22Rv1 (cell line): ENCODE data around the gene TBC1D22A.

ENCODE experiments used
- H3K27ac ChIP-seq: fragments of 450-650 bp; 2 replicates; pipeline ENCODE4 v1.5.1; 2017
- ZFX ChIP-seq: fragments of 450-650 bp; IDR thresholded peaks from 2 replicates; pipeline ENCODE4 v1.6.1; 2017; ENCODE audit warnings: antibody characterized with exemption, borderline replicate concordance
- TF ChIP-seq, protein P1 (sequence below): fragments of 450-650 bp; IDR thresholded peaks from 2 replicates; pipeline ENCODE4 v1.5.1; 2017; ENCODE audit warnings: mild to moderate bottlenecking

Gene TBC1D22A

DNA sequence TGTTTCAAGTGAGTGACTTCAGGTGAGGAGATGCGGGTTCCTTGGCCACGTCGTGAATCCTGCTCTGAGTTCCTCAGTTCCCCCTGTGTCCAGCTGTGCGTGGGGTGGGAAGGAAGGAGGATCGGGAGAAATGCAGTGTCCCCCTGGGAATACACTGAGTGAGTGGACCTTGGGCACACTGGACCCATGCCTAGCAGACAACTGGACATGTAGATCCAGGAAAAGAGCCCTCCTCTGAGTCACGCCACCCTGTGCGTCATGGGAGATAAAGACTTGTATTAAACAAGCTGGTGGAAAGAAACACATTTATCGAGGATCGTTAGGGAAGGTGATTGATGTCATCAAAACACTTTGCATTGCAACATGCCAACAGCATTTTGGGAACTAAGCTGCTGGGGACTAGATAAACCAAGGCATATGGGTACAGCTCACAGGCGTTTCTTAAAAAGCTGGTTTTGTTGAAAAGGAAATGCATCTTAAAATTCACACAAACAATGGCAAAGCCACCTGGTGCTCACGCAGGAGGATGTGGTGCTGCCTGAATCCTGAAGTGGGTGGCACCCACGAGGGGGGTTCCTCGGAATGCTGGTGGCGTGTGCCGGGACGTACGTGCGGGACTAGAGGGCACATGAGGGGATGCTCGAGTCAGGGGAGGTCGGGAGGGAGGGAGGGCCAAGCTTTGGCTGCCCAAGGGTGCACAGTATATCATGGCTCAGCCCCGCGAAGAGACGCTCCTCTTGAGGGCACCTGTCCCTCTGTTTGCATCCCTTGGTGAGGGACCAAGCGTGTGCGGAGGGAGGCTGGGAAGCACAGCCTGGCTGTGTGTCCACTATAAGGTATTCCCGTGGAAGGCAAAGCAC is 303.5 kb downstream of the TBC1D22A start:
- TF ChIP-seq ZFX, result no peak
- TF ChIP-seq, protein P1, sequence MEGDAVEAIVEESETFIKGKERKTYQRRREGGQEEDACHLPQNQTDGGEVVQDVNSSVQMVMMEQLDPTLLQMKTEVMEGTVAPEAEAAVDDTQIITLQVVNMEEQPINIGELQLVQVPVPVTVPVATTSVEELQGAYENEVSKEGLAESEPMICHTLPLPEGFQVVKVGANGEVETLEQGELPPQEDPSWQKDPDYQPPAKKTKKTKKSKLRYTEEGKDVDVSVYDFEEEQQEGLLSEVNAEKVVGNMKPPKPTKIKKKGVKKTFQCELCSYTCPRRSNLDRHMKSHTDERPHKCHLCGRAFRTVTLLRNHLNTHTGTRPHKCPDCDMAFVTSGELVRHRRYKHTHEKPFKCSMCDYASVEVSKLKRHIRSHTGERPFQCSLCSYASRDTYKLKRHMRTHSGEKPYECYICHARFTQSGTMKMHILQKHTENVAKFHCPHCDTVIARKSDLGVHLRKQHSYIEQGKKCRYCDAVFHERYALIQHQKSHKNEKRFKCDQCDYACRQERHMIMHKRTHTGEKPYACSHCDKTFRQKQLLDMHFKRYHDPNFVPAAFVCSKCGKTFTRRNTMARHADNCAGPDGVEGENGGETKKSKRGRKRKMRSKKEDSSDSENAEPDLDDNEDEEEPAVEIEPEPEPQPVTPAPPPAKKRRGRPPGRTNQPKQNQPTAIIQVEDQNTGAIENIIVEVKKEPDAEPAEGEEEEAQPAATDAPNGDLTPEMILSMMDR, result no peak
- no peak overlapping the region for H3K27ac ChIP-seq

DNA sequence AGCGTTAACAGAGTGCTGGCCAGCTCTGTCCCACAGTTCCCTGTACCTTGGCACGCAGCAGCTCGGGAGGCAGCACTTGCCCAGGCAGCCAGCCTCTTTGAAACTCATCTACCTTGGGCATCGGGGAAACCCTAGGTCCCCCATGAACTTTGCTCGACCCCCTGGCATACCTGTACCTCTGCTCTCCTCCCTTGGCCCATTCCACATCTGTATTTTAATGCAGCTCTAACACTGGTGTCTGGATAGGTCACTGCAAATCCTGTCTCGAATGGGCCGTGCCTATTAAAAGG is 304.1 kb downstream of the TBC1D22A start:
- H3K27ac ChIP-seq, result no peak overlapping the region
- TF ChIP-seq, protein P1, result no peak
- no peak for TF ChIP-seq ZFX

DNA sequence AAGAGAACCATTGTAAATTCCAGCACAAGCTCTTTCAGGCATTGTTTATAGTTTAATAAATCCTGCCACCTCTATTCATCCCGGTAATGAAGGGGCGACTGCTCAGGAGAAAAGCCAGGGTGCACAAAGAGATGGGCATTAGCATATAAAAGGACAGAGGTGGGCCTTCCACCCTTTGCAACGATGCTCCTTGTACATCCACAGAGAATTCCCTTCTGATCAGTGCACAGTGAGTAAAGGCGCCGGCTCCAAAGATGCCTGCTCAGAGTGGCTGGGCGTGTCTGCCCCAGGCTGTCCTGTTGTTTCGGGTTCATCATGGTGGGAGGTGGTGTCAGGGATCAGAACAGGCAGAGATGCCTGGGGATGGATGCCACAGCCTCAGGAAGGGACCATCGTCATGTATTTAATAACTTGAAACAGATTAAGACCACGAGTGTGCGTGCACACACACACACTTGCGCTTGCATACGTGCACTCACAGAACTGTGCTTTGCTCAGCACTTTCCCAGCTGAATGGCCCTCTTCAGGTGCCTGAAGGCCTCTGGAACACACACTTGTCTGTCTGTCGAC is 305.0 kb downstream of the TBC1D22A start:
- TF ChIP-seq ZFX, result no peak
- H3K27ac ChIP-seq, result no peak overlapping the region

DNA sequence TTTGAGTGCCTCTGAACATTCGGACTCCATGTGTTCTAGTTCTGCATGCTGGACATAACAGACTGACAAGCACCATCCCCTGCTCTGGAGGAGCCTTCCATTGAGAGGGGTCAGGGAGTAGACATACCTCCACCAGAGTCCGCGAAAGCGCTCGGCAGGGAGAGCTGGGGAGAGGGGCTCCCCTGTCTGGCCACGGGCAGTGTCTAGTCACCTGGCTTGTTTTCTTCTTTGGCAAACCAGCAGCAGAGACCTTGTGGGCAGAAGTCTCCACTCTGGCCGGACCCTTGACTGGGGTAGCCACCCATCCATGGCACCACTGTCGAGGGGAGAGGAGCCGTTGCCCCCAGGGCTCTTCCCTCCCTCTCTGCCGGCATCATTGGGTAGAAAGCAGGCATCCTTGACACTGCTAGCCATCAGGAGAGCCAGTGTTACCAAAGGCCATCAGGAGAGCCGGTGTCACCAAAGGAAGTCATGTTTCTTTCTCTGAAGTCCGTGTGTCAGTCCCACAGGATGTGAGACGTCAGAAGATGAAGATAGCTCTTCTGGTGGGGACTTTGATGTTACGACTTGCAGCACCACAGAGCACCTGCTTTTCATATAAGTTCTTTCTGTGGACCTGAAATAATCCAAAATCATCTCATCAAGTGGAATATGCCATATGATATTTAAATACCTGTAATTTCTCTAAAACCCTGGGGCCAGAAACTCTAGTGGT is 305.6 kb downstream of the TBC1D22A start:
- TF ChIP-seq ZFX, result no peak
- TF ChIP-seq, protein P1, result no peak
- H3K27ac ChIP-seq, result no peak overlapping the region

DNA sequence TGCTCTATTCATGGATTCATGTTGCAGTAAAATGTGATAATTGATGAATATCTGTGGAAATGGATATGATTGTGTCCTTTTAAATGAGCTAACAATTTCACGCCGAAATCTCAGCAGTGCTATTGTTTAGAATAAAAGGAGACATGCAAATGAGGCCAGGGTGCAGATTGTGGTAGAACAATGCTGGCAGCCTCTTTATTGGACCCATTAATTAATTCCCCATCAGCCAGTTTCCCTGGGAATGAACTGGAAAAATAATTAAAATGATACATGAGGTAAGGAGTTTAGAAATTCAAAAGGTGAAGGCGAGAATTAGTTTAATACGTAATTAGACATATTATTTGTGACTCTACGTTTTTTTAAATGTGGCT is 306.2 kb downstream of the TBC1D22A start:
- TF ChIP-seq ZFX, result no peak
- TF ChIP-seq, protein P1, result no peak
- no peak overlapping the region for H3K27ac ChIP-seq

DNA sequence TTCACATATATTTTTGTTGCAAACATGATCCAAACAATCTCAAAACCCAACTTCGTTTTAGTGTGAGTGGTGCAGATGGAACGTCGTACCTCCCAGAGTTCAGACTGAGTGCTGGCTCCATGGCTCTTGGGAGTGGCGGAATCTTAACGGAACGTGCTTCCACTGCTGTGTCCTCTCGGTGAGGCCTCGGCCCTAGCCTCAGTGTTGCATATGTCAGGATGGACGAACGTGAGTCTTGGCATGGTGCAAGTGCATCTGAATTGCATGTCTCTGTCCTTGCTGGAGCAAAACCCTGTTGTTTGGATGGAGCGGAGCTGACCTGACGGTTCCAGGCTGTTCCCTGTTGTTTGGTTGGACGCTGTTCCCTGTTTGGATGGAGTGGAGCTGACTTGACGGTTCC is 306.8 kb downstream of the TBC1D22A start:
- no peak overlapping the region for H3K27ac ChIP-seq
- TF ChIP-seq ZFX, result no peak
- TF ChIP-seq, protein P1, result no peak

DNA sequence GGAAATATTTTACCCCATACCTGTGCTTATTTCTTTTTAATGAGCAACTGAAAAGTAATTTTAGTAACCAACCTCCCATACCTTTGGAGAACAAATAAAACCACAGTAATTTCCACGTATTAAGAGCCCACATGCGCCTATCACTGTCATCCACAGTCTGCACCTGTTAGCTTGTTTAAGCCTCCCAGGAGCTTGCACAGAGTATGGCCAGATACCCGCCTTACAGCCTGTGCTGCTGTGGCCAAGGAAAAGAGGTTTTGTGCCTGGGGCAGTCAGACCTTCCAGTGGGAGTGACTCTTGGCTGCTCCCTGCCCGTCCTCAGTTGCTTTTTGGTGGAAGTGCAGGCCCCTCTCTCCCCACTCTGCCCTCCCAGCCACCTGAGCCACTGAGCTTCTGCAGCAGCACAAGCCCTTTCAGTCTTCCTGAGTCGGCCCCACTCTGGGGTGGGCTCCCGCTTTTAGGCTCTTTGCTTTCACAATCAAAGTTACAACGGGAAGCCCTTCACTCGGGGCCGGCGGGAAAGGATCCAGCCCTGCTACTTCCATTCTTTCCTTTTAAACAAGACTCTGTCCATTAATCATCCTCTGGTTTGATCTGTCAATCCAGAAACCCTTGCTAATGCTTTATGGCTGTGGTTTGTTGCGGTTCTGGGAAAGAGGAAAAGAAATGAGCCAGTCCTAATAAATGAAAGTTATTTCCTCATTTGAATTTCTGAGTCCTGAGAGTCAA is 308.8 kb downstream of the TBC1D22A start:
- TF ChIP-seq, protein P1, result no peak
- no peak for TF ChIP-seq ZFX
- no peak overlapping the region for H3K27ac ChIP-seq
